GM12864 (cell line): ENCODE data around the gene NAA50.

Source experiments
- DNase-seq: peaks from one replicate; pipeline ENCODE4 v3.0.0-alpha.2; 2011; ENCODE audit warnings: low read depth
- H3K4me3 ChIP-seq: 2 replicates; pipeline ENCODE4 v1.5.1; 2011; ENCODE audit warnings: mild to moderate bottlenecking, low read depth, low read length, control low read depth
- TF ChIP-seq, protein P1 (sequence below): IDR thresholded peaks from 2 replicates; pipeline ENCODE4 v1.5.1; 2011; ENCODE audit warnings: low read depth, mild to moderate bottlenecking, moderate library complexity, low read length, control low read depth, inconsistent platforms; ENCODE audit errors: missing control alignments

NAA50 gene

DNA sequence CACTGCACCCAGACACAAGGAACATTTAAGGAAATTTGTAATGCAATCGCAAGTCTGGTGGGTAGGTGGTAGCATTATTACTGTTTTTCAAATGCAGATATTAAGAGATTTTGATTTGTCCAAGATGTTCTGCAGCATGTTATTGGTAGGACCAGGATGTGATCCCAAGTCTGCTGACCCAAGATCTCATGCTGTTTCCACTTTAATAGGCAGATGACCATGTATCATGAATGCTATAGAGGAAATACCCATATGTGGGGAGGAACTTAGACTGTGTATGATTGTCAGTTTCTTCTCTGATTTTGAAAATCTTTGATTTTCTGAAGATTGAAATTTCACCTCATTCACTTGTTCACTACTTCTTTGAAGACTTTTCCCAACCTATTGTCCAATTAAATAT lies 29.5 kb upstream of the NAA50 start:
- no peak overlapping the region for H3K4me3 ChIP-seq
- DNase-seq: no peak
- TF ChIP-seq, protein P1, sequence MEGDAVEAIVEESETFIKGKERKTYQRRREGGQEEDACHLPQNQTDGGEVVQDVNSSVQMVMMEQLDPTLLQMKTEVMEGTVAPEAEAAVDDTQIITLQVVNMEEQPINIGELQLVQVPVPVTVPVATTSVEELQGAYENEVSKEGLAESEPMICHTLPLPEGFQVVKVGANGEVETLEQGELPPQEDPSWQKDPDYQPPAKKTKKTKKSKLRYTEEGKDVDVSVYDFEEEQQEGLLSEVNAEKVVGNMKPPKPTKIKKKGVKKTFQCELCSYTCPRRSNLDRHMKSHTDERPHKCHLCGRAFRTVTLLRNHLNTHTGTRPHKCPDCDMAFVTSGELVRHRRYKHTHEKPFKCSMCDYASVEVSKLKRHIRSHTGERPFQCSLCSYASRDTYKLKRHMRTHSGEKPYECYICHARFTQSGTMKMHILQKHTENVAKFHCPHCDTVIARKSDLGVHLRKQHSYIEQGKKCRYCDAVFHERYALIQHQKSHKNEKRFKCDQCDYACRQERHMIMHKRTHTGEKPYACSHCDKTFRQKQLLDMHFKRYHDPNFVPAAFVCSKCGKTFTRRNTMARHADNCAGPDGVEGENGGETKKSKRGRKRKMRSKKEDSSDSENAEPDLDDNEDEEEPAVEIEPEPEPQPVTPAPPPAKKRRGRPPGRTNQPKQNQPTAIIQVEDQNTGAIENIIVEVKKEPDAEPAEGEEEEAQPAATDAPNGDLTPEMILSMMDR: no peak

- no peak for DNase-seq
- H3K4me3 ChIP-seq: no peak overlapping the region
- TF ChIP-seq, protein P1: no peak
Measured at GRCh38 chr3:113773381-113773780, 27.3 kb upstream of the NAA50 start.

DNA sequence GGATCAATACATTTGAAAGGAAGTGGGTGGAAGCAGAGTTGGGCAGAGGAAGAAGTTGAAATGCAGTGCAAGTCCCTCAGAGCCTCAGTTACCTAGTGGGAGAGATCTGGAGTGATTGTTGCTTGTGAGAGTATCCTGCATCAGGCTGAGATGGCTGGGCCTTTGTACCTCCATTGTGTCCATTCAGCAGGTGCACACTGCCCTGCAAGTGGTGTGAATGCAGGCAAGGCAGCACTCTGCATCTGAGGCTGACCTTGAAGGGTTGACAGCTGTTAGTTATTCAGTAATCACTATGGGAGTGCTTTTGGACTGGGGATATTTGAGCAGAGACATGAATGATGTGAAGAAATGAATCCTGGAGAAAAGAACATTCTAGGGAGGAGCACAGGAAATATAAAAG lies 25.9 kb upstream of the NAA50 start:
- no peak overlapping the region for H3K4me3 ChIP-seq
- no peak for DNase-seq
- TF ChIP-seq, protein P1: no peak

- no peak for DNase-seq
- TF ChIP-seq, protein P1: no peak
- no peak overlapping the region for H3K4me3 ChIP-seq
Measured at GRCh38 chr3:113769551-113769950, 23.5 kb upstream of the NAA50 start.

- TF ChIP-seq, protein P1: no peak
- H3K4me3 ChIP-seq: no peak overlapping the region
- DNase-seq: no peak
Measured at GRCh38 chr3:113764698-113765097, 18.6 kb upstream of the NAA50 start.

DNA sequence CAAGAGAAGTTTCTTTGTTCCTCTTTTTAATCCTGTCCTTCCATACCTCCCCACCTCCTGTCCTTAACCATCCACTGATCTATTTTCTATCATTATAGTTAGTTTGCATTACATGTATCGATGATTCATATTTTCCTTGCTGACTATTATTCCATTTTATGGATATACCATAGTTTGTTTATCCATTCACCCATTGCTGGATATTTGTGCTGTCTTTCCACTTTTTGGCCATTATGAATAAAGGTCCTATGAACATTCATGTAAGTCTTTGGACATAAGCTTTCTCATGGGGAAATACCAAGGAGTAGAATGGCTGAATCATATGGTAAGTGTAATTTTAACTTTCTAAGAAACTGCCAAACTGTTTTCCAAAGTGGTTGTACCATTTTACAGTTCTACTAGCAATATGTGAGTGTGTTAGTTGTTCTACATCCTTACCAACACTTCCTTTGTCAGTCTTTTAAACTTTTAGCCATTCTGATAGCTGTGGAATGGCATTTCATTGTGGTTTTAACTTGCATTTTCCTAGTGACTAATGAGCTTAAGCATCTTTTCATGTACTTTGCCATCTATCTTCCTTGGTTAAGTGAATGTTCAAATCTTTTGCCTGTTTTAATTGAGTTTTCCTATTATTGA lies 12.5 kb upstream of the NAA50 start:
- no peak overlapping the region for H3K4me3 ChIP-seq
- no peak for DNase-seq
- TF ChIP-seq, protein P1: no peak

DNA sequence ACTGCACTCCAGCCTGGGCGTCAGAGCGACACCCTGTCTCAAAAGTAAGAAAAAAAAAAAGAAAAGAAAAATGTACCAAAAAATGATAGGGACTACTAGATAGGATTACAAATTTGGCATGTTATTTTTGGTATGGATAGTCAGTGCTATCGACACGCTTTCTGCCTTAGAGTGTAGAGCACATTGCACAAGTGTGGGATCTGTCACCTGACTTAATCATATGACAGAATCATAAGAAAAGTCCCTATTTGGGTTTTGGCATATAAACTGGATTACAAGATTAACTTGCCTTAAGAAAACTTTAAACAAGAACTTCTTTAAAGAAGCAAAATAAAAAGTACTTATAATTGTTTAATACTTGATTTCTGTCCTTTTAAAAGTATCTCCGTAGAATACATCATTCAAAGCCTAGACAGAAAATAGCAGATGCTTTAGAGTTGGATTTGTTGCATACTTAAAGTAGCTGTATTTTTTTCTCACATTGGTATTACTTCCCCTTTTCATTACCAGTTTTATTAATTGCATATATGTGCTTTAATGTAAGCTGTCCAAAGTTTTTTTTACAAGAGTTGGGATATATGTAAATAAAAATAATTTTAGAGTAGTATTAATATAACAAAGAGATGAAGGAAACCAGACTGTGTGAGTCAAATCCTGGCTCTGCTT lies 8.6 kb upstream of the NAA50 start:
- TF ChIP-seq, protein P1: no peak
- no peak for DNase-seq
- no peak overlapping the region for H3K4me3 ChIP-seq
